Stimulated activated CD4-positive, alpha-beta T cell treated with anti-CD3 and anti-CD28 coated beads, Interleukin-15, amount 100 ng/mL, for 48 hours (primary cell): ENCODE data around the gene BLZF1.
"Not testable (repeated sequence)": the region's sequence is repeated elsewhere in the genome, so short reads cannot be mapped to it uniquely, and the experiment has no call there.

ENCODE experiments used
- DNase-seq, 2 donors: peaks; one replicate each; pipeline ENCODE4 v3.0.0-alpha.2; 2020; ENCODE audit warnings: low read depth in 2 of 2

Gene BLZF1

DNA sequence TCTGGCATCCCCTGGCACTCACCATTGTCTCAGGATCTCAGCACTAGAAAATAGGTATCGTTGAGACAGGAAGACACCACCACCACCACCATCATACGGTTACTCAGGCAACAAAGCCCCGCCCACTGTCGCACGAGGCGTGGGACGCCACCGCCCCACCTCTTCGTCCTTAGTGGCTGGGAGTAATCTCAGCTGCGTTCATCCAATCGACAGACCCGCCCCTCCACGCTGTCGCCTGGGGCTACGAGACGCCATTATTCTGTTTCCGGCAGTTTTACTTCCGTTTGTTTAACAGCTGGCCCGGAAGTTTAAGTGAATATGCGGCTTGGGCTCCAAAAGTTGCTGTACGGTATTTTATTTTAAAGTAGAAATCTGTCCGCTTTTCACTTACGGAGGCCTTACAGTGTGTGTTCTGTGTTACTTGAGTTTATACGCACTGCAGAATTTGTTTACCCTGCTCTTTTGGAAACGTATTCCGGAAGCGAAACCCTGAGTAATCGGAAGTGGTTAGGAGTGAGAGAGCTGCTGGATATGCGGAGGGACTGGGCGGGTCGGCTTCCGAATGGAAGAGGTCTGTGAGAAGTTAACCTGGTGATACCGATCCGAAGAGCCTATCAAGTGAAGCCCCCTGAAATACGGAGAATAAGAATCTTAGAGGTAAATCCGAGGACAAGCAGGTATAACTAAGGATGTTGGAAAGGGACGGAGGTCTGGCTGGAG is at the start of gene BLZF1, which contains the start of gene NME7:
BLZF1 (plus strand) TSS at position 510 of the 720 bp plus-strand sequence. CDS start 1,328 bp downstream, outside the sequence.
NME7 (minus strand) TSS at position 112 of the 720 bp plus-strand sequence; CDS start at position 25, 87 bp downstream.
- peak; percentile 94 to 97 for DNase-seq

DNA sequence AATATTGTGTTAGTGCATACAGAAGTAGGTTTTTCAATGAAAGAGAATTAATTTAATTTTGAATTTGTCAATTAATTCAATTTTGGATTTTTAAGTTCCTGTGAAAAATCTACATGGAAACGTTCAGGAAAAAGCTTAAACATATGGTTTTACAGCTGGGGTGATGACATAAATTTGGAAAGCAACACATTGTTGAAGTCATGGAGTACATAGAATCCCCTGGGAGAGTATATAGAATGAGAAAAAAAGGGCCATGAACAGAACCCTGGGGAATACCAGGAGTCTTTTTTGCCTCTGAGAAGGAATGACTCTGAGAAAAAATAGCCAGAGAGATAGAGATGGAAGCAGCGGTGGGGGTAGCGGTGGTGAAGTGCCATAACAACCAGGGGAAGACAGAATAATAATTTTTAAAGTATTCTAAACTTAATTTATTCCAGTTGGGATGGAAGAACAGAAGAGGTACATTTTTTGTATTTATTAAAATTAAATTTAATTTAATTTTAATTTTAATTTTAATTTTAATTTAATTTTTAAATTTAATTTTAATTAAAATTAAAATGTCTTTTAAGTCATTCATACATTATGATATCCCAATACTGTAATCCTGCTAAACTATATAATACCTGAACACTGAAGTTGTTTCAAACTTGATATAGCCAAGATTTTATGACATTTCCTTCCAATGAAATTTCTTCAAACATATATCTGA is 49.3 kb upstream of the BLZF1 start:
- DNase-seq, result no peak

DNA sequence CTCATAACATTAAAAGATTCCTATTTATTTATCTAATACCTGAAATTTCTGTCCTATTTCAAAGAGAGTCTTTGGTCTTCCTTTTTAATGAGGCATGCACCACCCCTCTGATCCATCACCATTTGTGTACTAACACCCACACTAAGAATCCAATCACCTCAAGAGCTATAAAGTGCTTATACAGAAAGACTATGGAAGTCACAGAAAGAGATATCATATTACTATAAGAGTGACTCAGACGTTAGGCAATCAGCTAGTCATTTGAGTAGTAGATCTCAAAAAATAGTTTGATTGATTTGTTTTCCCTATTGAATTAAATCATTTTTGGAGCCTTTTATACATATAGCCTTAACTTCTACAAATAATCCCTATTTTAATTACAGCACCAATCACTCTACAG is 46.5 kb upstream of the BLZF1 start:
- no peak for DNase-seq

- no peak for DNase-seq
These were observed 45.9 kb upstream of the BLZF1 start for GRCh38 chr1:169322138-169322537.

GRCh38 chr1:169325117-169325516 is 42.9 kb upstream of the BLZF1 start:
- no peak for DNase-seq

DNA sequence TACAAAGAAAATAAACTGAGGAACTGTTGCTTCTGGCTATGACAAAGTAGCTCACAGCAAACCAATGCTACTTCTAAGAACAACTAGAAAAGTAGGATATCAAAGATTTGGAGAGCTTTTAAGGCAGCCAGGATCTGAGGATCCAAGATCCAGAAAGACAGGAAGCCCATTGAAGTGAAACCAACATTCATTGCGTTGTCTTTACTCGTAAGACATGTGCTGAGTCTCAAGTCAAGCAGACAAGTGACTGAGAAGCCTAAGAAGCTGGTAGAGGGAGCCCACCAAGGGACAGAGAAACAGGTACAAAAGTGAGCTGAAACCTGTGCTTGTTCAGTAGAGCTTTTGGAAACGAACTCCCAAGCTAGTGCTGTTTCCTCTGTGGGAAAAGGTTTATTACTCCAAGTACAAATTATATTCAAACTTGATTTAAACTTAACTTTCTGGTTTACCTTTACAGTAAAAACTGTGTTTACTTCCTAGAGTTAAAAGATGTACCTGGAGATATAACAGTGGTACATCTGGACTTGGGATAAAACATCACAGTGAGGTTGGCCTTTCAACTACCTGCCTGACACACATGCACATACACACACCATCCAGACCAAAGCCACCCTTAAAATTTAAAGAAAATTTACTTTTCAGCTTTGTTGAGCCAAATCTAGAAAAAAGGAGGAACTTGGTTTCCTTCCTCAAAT is 41.6 kb upstream of the BLZF1 start:
- DNase-seq, result no peak

DNA sequence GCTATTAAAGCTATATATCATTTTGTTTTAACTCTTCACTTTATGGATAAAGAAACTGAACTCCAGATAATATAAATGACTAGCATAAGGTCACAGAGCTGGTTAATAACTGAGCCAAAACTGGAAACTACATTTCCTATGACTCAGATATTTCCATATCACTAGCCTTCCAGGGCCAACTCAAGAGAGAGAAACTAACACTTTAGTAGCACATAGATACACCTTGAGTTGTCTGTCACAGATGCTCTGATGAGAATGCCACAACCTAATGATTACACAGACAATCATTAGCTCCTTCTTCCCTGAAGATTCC is 41.1 kb upstream of the BLZF1 start:
- no peak for DNase-seq

- DNase-seq, result no peak
These were observed 40.1 kb upstream of the BLZF1 start for GRCh38 chr1:169327875-169328274.

DNA sequence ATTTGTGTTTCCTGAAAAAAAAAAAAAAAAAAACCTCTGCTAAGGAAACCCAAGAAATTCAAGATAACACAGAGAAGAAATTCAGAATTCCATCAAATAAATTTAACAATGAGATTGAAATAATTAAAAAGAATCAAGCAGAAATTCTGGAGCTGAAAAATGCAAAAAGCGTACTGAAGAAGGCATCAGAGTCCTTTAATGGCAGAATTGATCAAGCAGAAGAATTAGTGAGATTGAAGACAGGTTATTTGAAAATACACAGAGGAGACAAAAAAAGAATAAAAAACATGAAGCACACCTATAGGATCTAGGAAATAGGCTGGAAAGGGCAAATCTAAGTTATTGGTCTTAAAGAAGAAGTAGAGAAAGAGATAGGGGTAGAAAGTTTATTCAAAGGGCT is 38.6 kb upstream of the BLZF1 start:
- no peak for DNase-seq

DNA sequence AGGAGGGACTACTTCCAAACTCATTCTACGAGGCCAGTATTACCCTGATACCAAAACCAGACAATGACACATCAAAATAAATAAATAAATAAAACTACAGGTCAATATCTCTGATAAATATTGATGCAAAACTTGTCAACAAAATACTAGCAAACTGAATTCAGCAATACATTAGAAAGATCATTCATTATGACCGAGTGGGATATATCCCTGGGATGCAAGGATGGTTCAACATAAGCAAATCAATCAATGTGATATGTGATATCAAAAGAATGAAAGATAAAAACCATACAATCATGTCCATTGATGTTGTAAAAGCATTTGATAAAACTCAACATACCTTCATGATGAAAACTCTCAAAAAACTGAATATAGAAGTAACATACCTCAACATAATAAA is 37.1 kb upstream of the BLZF1 start:
- DNase-seq, result no peak

DNA sequence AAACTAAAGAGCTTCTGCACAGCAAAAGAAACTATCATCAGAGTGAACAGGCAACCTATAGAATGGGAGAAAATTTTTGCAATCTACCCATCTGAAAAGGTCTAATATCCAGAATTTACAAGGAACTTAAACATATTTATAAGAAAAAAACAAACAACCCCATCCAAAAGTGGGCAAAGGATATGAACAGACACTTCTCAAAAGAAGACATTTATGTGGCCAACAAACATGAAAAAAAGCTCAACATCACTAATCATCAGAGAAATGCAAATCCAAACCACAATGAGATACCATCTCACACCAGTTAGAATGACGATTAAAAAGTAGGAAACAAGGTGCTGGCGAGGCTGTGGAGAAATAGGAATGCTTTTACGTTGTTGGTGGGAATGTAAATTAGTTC is 33.3 kb upstream of the BLZF1 start:
- DNase-seq, result not testable (repeated sequence)

DNA sequence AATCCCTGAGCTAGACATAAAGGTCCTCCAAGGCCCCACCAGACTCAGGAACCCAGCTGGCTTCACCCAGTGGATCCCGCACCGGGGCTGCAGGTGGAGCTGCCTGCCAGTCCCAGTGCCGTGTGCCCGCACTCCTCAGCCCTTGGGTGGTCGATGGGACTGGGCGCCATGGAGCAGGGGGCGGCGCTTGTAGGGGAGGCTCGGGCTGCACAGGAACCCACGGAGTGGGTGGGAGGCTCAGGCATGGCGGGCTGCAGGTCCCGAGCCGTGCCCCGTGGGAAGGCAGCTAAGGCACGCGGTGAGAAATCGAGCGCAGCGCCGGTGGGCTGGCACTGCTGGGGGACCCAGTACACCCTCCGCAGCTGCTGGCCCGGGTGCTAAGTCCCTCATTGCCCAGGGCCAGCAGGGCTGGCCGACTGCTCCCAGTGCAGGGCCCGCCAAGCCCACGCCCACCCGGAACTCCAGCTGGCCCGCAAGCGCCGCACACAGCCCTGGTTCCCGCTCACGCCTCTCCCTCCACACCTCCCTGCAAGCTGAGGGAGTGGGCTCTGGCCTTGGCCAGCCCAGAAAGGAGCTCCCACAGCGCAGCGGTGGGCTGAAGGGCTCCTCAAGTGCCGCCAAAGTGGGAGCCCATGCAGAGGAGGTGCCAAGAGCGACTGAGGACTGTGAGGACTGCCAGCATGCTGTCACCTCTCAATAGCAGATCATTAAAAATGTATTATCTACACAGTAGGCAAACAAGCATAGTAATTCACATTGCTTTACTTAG is 30.9 kb upstream of the BLZF1 start:
- DNase-seq, result not testable (repeated sequence)

GRCh38 chr1:169338617-169339016 is 29.4 kb upstream of the BLZF1 start:
- DNase-seq, result no peak

DNA sequence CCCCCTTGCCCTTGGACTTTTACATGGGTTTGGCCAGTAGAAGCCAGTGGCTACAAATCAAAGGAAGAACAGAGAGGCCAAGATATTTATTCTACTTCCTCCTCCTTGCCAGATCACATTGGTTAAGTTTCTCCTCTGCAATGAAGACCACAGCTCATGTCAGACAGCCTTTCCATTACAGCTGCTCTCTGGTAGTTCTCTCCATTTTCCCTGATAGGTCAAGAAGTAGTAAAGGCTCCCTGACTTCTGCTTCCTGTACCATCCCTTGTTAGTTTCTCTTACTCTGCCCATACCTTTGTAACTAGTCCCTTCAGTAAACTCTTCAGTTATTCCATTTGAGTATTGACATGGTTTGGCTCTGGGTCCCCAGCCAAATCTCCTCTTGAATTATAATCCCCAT is 28.2 kb upstream of the BLZF1 start:
- DNase-seq, result no peak

DNA sequence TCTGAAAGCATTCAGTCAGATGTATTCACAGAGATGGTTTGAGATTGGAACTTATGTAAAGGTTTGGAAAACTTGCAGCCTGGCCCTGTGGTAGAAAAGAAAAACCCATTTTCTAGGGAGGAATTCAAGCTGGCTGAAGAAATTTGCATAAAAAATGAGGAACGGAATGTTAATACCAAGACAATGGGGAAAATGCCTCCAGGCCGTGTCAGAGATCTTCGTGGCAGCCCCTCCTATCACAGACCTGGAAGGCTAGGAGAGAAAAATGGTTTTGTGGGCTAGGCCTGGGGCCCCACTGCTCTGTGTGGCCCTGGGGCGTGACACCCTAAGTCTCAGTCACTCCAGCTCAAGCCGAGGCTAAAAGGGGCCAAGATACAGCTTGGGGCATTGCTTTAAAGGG is 27.1 kb upstream of the BLZF1 start:
- DNase-seq, result no peak

DNA sequence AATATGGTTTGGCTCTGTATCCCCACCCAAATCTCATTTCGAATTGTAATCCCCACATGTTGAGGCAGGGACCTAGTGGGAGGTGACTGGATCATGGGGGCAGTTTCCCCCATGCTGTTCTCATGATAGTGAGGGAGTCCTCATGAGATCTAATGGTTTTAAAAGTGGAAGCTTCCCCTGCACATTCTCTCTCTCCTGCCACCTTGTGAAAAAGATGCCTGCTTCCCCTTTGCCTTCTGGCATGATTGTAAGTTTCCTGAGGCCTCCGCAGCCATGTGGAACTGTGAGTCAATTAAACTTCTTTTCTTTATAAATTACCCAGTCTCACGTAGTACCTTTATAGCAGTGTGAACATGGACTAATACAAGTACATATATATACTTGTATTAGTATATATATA is 25.9 kb upstream of the BLZF1 start:
- not testable (repeated sequence) for DNase-seq

DNA sequence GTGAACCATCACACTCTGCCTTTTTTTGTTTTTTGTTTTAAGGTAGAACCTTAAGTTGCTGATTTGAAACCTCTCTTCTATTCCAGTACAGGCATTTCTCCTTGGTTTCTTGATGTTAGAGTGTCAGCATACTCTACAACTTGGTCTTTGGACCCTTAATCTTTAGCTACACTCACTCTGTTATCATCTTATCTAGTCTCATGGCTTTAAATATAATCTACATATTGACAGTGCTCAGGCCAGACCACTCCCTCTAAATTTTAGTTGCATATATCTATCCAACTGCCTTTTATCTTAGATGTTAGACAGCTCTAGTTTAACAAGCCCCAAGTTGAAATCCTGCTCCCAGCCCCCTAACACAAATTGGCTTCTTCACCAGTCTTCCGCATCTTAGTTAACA is 22.5 kb upstream of the BLZF1 start:
- no peak for DNase-seq

GRCh38 chr1:169346036-169346589 is 21.9 kb upstream of the BLZF1 start:
- no peak for DNase-seq

DNA sequence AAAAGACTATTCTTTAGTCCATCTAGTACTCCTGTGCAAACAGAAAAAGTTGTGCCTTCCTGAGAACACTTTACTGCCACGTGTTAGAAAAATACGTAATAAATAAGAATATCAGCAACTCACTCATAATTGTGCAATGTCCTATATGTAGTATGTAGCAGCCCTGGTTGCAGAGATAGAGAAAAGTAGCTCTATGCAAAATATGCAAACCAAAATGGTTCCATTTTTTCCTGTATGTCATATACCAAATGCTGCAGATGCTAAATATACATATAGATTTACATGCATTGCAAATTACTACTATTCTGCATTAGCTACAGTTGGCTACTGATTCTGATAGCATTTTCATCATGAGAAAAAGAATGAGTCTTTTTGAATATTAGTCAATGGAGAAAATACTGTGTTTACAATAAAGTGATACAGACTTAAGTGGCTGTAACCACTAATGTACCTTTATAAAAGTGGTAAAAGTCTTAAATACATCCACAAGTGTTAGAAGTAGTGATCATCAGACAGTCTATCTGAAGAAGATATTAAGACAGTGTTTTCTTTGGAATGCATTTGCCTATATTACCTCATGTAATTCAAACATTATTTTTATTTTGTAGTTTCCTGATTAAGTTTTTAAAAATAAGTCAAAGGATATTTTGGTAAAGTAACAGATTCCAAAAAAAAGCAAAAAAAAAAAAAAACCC is 20.2 kb upstream of the BLZF1 start:
- no peak for DNase-seq

GRCh38 chr1:169348383-169349036 is 19.5 kb upstream of the BLZF1 start:
- no peak for DNase-seq

DNA sequence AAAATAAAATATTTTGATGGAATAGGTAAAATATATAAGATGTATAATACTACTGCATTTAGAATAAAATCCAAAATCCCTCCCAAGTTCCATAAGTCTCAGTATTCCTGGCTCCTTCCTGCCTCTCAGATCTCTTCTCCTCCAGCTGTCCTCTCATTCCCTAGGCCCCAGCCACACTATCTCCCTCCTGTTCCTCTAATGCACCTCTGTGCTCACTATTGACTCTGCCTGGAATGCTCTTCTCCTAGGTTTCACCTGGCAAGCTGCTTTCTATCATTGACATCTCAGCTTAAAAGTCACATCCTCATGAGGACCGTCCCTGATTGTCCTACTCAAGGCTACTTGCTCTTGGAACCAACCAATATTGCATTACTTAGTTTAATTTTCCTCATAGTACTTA is 7.6 kb upstream of the BLZF1 start:
- DNase-seq, result no peak
